Esophagus squamous epithelium (tissue), 4 donors: Measurements from ENCODE around the gene FCHSD2.

ENCODE experiments used
- CTCF ChIP-seq, 6 experiments: fragments of 450-650 bp in 4 of 6; fragments of 200-600 bp in 2 of 6; sonication (generic) in 2 of 6; IDR thresholded peaks; one replicate each; pipeline ENCODE4 v1.5.1; 2016 to 2019; ENCODE audit warnings: antibody characterized with exemption in 6 of 6, mild to moderate bottlenecking in 4 of 6, moderate library complexity in 4 of 6
- POLR2A ChIP-seq, 4 donors: fragments of 450-650 bp; IDR thresholded peaks; one replicate each; pipeline ENCODE4 v1.6.1; 2017; ENCODE audit warnings: antibody characterized with exemption in 4 of 4, mild to moderate bottlenecking in 4 of 4, moderate library complexity in 3 of 4

DNA sequence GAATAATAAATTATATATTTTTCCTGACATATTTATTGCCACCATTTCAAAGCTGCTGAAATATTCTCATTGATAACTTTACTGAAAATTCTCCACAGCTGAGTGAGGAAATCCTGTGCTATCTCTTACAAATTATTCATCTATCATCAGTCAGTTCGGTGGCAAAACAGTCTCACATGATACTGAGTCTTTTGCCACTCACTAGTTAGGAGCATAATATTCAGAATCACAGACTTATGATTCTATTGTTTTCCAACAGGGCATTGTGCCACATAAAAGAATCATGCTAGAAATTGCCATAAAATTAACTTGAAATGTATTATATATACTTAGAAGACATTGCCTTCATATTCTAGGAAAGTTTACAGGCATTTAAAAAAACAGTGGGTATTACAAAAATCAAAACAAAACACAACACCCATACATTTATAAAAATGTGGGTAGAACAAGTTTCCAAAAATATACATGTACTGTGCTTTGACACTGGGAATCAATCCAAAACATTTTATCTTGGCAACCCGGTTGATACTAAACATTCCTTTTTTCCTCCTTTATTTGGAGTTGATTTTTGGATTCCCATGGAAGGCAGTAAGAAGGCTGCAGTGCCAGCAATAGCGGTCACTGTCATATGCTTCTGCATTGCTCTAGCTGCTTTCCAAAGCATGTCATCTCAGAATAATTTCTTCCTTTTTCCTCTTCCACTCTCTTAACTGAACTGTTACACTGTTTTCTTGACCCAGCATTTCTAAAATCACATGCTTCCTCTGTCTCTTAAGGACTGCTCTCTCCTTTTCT, 285.4 kb downstream of the FCHSD2 start:
- TF ChIP-seq CTCF (IDR thresholded peaks at IDR 0.05) (no peak), POLR2A (IDR thresholded peaks at IDR 0.05) (no peak)
